Activated CD4-positive, alpha-beta T cell treated with anti-CD3 and anti-CD28 coated beads for 1 hour (primary cell): ENCODE data around the gene TMEM59L.

Experiments used
- DNase-seq: peaks from one replicate; pipeline ENCODE4 v3.0.0-alpha.2; 2020

The TMEM59L gene

DNA sequence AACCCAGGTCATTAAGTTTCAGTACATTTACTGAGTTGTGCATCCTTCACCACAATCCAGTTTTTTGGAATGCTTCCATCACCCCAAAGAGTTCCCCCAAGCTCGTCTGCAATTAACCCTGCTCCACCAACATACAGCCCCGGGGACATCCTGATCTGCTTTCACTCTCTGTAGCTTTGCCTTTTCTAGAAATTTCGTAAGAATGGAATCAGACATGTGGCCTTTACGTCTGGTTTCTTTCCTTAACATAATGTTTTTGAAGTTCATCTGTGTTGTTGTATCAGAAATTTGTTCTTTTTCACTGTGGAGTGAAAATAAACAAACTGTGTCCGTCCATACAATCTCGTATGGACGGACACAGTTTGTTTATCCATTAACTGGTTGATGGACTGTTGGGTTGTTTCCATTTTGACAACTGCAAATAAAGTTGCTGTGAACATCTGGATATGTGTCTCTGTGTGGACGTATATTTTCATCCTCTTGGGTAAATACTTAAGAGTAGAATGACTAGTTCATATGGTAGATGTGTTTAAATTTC is 27.1 kb downstream of the TMEM59L start:
- no peak for DNase-seq

DNA sequence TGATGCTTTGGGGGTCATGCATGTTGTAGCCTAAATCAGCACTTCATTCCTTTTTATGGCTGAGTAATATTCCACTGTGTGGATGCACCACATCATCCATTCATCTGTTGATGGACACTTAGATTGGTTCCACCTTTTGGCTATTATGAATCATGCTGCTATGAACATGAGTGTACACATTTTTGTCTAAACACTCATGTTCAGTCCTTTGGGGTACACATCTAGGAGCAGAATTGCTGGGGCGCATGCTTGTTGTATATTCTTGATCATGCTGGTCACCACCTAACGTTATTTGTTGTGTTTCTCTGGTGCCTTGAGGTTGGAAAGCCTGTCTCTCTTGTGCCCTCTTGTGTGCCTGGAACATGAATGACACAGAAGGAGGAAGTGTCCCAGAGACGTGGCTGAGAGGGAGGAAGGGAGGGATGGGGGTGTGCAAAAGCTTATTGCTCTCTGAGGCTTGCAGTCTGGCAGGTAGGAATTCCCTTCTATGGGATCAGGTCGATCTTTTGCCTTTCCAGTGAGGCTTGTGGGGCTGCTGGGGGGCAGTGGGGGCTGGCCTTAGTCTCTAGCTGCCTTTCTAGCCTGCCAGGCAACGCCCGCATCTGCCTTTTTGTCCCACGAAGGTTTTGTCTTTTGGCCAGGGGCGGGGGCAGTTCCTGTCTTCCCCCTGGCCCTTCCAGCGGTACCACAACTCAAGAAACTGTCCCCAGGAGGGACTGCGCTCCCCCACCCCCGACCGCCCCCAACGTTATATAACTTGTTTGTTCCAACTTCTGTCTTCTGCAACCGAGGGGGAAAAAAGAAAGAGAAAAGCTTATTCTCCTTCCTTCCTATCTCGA is 31.7 kb downstream of the TMEM59L start:
- no peak for DNase-seq

DNA sequence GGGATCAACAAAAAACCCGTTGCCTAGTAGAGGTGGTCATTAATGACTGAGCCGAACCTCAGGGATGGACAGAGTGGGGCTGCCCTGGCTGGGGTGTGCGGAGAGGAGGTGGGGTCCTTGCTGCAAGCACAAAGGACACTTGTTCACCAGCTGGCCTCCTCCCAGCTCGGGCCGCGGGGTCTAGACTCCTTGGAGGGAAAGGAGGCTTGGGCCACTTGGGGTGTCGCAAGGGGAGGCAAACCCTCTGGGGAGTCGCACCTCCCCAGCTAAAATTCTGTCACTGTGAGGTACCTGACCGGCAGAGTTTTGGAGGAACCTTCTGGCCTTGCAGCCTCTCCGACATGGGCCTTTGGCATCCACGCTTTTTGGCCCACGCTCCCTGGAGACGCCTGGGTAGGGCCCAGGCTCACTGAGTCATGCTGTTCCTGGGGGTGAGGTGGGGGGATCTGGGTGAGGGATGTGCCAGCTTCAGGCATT is 32.4 kb downstream of the TMEM59L start:
- no peak for DNase-seq

DNA sequence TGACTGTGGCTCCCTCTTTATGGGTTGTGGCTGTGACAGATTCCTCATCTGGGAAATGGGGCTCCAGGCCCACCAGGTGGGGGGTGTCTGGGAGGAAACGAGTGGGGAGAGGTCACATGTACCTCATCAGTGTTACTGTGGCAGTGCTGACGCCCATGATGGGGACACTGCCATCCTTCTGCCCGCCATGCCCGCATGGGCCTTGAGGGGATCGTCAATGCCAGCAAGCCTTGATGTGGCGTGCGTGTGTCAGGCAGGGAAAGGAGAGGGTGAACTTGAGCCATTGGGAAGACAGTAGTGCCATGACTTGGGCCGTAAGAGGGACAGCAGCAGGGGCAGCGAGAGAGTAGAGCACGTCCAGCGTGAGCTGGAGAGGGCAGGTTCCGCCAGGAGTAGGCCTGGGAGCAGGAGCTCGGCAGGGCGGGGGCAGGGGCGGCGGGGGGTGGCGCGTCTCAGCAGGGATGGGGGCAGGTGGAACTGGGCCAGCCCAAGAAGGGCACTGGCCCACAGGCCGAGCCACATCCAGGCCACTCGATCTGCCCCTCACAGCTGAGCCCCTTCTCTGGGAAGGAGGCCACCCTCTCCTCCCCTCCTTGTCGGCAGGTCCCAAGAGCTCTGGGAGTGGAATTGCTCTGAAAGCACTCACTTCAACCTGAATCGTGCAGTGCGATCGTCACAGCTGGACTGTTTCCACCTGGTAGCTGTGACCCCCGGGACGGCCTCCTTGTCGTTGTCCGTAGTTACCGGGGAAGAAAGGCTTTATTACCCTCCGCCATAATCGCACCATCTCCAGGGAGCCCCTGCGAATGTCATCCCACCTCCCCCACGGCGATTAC is 34.1 kb downstream of the TMEM59L start:
- DNase-seq, result no peak

DNA sequence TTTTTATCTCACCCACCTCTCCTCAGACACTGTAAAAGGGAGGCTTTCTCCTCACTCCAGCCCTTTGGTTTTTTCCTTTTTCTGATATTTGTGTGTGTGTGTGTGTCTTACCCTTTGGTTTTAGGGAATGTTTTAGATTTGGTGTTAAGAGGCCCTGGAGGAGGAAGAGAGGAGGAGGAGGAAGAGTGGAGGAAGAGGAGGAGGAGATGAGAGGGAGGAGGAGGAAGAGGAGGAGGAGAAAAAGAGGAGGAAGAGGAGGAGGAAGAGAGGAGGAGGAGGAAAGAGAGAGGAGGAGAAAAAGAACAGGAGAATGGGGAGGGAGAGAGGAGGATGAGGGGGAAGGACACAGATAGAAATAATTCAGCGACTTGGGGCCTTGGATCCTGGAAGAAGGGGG is 34.7 kb downstream of the TMEM59L start:
- no peak for DNase-seq

DNA sequence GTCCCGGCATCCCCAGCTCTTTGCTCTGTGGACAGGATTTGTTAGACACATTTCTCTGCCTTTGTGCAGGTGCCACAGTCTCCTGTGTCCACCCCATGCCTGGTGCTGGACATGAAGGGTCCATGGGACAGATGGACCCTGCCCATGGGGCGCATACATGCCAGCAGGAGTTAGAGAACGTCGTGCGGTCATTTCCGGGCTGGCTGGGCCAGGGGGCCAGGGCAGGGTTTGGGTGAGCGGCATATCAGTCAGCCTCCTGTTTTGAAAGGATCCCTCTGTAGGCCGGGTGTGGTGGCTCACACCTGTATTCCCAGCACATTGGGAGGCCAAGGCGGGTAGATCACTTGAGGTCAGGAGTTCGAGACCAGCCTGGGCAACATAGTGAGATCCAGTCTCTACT is 35.1 kb downstream of the TMEM59L start:
- no peak for DNase-seq

DNA sequence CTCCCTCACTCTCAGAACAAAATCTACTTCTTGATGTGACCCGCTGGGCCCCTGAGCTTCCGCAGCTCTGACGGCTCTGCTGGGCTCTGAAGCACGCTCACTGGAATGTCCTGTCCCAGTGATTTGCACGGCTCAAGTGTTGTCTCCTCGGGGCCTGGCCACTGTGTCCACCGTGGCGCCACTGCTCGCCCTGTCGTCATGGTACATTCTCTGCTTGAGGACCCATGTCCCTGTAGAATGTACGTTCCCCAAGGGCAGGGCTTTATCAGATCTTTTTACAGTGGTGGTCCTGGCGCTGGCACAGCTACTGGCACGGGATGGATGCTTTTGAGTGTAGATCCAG is 36.3 kb downstream of the TMEM59L start:
- DNase-seq, result no peak

DNA sequence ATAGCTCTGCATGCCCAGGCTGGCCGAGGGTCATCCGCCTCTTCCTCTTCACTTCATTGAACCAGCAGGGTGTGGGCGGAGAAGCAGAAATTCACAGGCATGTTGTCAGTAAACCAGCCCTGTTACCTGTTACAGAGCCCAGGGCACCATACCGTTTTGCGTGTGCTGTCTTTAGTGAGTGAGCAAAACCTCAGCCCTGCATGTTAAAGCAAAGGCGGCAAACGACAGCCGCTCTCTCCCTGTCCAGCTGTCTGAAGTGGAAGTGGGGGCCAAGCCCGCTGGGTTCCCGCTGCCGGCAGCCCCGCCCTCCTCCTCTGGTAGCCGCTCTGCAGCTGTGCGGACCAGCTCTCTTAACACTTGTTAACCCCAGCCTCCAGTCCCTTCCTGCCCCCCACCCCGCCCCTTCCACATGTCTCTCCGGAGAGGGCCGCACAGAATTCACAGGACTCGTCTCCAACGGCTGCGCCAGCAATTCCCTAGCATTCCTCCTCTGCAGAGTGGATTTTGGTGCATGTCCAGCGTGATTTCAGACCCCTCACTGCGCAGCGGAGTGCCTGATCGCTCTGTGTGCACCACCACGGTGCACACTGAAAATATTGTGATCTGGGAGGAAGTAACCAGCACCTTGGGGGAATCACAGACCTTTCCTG is 36.8 kb downstream of the TMEM59L start:
- DNase-seq, result no peak

DNA sequence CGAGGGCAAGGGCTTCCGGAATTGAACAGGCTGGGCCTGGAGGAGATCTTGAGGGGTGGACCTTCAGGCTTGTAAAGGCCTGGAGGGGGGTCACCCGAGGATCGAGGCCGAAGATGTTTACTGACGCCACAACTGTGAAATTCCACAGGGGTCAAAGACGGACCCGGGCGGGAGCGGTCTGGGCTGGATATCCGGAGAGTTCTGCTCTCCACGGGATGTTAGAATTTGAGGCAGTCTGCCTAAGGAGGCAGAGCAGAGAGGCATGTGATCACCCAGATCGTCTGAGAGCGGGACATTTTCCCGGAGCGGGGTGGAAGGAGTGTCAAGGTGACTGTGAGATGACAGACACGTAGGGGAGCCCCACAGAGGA is 37.3 kb downstream of the TMEM59L start:
- DNase-seq, result no peak

DNA sequence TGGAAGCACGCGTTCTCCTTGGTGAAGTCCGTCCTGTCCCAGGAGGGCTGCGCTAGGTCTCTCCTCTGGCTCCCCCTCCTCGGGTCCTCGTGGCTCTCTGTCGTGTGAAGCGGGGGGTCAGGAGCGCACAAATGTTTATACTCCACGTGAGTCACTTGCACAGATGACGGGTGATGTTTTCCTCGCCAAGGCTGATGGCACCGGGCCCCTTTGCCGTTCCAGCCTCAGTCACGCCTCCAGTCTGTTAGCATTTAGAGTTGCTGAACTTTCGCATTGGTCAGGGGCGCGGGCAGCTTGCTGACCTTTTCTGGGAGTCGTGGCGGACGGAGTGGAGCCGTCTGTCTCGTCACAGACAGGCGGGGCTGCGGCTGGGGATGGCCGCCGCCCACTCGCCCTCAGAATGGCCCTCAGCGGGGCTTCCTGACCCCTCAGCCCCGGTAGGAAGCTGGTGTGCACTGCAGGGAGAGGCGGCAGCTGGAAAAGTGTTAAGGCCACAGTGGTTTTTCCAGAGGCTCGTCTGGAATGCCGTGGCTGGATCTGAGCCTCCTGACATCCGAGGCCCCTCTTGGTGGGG is 37.9 kb downstream of the TMEM59L start:
- DNase-seq, result no peak

DNA sequence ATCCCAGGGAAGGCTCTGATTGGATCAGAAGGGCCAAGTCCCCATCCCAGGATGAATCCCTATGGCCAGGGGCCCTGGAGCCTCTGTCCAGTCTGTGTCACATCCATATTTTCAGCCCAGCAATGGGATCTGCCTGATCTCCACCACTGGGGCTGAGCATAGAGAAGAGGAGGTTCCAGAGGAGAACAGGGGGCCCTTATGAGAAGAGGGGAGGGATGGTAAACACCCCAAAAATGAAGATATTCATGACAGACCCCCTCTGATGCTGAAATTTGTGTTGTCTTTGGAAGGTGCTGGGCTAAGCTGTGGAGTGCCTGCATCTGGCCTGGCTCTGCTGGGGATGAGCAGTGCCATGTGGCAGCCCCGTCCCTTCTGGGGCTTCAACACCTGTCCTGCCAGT is 38.6 kb downstream of the TMEM59L start:
- DNase-seq, result no peak

DNA sequence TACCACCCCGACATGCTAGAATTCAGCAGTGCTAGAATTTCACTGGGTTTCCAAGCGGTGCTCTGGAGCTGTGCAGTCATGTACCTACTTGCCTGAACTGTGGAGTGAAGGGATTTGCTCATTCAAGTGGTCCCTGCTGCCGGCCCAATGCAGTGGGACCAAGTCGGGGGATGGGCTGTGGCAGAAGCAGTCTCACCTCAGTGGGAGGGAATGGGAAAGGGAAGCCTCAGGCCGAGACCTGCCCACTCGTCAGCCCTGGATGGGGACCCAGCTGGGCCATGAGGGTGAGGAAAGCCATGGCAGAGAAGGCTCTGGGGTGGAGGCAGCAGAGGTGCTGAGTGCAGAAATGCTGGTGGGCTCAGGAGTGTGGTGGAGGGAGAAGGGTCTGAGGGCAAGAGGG is 39.1 kb downstream of the TMEM59L start:
- DNase-seq, result no peak

DNA sequence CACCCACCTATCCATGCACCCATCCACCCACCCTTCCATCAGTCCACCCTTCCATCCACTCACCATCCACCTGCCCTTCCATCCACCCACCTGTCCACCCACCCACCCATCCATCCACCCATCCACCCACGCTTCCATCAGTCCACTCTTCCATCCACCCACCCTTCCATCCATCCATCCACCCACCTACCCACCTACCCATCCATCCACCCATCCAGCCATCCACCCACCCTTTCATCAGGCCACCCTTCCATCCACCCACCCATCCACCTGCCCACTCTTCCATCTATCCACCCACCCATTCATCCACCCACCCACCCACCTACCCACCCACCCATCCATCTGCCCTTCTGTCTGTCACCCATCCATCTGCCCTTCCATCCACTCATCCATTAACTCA is 41.2 kb downstream of the TMEM59L start:
- DNase-seq, result no peak

DNA sequence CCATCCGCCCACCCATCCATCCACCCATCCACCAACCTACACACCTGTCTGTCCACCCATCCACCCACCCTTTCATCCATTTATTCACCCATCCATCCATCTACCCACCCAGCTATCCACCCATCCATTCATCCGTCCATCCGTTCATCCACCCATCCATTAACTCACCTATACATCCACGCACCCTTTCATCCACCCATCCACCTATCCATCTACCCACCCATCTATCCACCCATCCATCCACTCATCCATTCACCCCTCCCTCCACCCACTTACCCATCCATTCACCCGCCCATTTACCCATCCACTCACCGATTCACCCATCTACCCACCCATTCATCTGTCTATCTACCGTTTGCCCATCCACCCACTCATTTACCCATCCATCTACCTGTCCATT is 41.8 kb downstream of the TMEM59L start:
- no peak for DNase-seq

DNA sequence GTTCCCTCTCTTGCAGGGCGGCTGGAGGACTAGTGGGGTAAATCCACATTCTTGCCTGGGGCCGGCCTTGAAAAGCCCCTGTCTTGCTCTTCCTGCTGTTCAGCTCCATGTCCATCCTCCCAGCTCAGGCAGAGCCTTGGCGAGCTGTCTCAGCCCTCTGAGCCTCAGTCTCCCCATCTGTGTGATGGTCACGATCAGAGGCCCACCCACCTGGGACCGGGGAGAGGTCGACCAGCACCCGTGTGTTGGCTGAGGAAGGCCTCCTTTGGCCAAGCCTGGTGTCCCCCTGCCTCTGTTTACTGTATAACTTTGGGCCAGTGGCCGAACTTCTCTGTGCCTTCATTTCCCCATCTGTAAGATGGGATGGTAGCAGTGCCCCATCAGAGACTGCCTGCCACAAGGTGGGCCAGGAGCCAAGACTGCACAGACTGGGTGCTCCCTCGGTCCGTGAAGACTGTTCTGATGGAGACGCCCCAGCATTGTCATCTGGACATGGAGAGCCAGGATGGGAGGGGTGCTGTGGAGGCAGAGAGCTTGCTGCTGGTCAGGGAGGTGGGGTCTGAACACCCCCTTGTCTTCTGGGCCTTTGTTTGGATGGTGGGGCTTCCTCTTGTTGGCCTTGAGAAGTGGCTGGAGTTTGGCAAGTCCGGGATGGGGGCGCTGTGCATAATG is 42.6 kb downstream of the TMEM59L start:
- DNase-seq, result no peak

DNA sequence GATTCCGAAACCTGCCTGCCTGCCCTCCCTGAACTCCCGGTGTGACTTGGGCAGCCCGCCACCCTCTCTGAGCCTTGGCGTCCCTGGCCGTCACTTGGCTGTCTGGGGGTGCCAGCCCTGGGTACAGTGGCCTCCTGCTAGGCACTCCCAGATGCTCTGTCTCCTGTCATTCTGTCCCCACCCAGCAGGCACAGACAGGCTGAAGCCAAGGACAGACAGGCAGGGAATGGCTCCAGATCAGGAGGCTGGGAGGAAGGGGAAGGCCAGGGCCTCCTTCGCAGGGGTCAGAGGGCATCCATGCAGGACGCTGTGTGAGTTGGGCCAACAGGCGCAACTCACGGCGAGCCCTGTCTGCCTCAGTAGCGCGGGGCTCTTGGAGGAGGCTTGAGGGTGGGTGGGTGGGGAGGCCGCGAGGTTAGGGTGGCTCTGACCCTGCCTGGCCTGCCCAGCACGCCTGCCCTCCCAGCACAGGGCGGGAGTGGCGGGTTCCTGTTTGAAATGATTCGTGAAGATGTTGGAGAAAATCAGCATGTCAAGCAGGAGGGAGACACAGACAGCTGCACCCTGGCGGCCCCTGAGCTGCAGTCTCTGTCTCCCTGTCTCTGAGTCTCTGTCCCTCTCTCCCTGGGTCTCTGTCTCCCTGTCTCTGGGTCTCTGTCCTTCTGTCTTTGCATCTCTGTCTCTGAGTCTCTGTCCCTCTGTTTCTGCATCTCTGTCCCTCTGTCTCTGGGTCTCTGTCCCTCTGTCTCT is 43.8 kb downstream of the TMEM59L start:
- no peak for DNase-seq

DNA sequence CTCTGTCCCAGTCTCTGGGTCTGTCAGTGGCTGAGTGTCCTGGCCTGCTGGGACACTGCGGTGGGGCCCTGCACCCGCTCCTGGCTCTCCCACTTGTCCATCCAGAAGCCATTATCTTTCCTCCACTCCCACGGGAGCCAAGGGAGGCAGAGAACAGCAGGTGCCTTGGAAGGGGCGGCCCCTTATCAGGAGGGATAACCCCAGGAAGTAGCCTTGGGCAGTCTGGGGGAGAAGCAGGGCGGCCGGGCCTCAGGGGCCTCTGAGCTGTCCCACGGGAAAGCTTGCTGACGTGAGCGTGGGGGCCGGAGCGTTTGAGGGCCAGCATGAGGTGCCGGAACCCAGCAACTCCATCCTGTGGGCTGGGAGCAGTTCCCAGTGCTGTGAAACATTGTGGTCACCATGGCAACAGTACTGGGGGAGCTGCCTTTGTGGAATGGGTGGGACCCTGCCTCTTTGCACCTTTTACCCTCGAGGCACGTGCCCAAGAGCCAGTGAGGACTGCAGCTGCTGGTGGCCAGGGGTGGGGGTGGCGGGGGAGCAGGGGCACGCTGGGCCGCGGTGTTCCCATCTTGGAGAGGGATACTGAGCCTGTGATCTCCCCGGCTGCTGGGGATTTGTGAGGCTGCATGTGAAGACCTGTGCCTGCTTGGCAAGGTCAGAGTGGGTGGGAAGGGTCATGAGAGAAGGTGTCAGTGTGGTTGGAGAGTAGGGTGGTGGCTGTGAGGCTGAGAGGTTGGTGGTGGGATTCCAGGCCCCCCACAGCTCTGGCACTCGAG is 45.1 kb downstream of the TMEM59L start:
- no peak for DNase-seq

DNA sequence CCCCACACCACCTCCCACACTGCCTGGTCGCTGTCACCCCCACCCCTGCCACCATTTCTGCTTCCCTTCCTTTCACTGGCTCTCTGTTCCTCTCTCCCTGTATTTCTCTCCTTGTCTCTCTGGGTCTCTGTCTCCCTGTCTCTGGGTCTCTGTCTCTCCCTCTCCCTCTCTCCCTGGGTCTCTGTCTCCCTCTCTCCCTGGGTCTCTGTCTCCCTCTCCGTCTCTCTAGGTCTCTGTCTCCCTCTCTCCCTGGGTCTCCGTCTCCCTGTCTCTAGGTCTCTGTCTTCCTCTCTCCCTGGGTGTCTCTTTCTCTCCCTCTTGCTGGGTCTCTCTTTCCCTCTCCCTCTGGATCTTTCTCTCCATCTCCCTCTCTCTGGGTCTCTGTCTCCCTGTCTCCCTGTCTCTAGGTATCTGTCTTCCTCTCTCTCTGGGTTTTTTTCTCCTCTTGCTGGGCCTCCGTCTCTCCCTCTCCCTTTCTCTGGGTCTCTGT is 45.7 kb downstream of the TMEM59L start:
- no peak for DNase-seq

DNA sequence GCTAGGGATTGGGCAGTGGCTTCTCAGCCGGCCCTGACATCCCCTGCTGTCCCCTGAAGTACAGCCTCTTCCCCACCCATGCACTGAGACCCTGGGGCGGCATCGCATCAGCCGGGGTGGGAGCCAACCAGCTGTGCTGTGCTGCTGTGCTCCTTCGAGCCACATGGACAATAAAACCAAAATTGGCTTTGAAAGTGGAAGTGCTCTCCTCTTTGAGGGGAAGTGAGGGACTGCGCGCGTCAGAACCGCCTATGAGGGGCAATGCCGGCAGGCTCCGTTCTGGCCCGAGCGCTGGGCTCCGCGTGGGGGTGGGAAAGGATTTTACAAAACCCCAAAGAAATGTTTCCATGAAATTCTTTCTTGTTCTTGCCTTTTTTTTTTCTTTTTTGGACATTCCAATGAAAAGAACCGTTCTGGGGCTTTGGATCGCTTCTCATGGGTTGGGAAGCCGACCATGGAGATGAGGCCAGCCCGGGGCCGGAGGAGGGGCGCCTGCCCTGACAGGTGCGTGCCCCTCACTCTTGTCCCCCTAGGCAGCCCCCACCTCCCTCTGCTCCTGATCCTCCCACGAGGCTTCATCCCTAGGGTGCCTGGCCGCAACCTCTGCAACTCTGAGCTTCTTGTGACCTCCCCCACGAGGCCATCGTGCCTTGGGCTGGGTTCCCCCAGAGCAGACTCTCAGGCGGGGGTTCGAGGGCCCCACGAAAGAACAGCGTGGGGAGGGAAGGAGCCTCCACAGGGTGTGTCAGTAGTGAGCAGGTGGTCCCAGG is 46.8 kb downstream of the TMEM59L start:
- no peak for DNase-seq
